ENCODE data around the gene CRBN. TPM values are rescaled to one million over a fixed set of nuclear protein-coding genes. Genes with fewer than 3 reads are reported as not detected.
A peak's percentile ranks its signal among the peaks of the same experiment; 100 is the strongest.

Gene CRBN
- total RNA-seq, 8 experiments from 2014 or later: 38.8 to 71.9 (median 52.3) TPM

- in situ Hi-C loops (cut with MboI; ENCODE audit: low pct_unique_long_range_greater_than_20kb in 2 of 9, low sequenced_read_pairs in 9 of 9, unreplicated experiment in 9 of 9): no loop called here
- peaks cover 11 to 12% of the 10 kb centered on the region in 2 donors for H3K4me1 ChIP-seq (replicated peaks in 1 of 2)
- 0 to 20% (median 6%) methylated on average over 1 to 23 of the region's 100 CpGs; no CpG with 5 or more reads in 3 of the 10 experiments for WGBS, 10 experiments
- peak; percentile 92 to 97 (median 94) for ATAC-seq (replicated peaks in 6 of 8)
- H3K27ac ChIP-seq: peak within 1 kb of the TSS; percentile 81 to 90
- H3K4me3 ChIP-seq: peak within 1 kb of the TSS; percentile 58 to 88 (median 87)
Observed at GRCh38 chr3:3126477-3127431, 52.7 kb downstream of the CRBN start, which contains the start of gene TRNT1. TSS of gene TRNT1 (plus strand) at chr3:3126940. CDS start at chr3:3129041, 2,101 bp downstream.

GRCh38 chr3:3125977-3126376 is 53.5 kb downstream of the CRBN start:
- H3K27ac ChIP-seq: peak overlapping the region; percentile 81 to 90
- H3K4me3 ChIP-seq: peak overlapping the region; percentile 58 to 88 (median 87)
- no peak for ATAC-seq (replicated peaks in 6 of 8)
- H3K4me1 ChIP-seq (replicated peaks in 1 of 2): peaks cover 11 to 12% of the 10 kb centered on the region in 2 donors
- WGBS, 10 experiments: 80 to 100% (median 90%) methylated on average over 1 to 21 of the region's 24 CpGs; no CpG with 5 or more reads in 1 of the 10 experiments
- in situ Hi-C loops (cut with MboI; ENCODE audit: low pct_unique_long_range_greater_than_20kb in 2 of 9, low sequenced_read_pairs in 9 of 9, unreplicated experiment in 9 of 9): no loop called here

GRCh38 chr3:3119393-3119851 is 60.1 kb downstream of the CRBN start:
- no peak for ATAC-seq (replicated peaks in 6 of 8)
- in situ Hi-C loops (cut with MboI; ENCODE audit: low pct_unique_long_range_greater_than_20kb in 2 of 9, low sequenced_read_pairs in 9 of 9, unreplicated experiment in 9 of 9): no loop called here
- H3K4me3 ChIP-seq: no peak overlapping the region
- WGBS, 10 experiments: 0 to 100% (median 80%) methylated on average over 1 to 3 of the region's 4 CpGs; no CpG with 5 or more reads in 2 of the 10 experiments
- H3K27ac ChIP-seq: no peak overlapping the region
- H3K4me1 ChIP-seq (replicated peaks in 1 of 2): no peaks in the 10 kb centered on the region

GRCh38 chr3:3117651-3118050 is 61.8 kb downstream of the CRBN start:
- 0 to 93% (median 78%) methylated on average over 1 to 2 of the region's 2 CpGs for WGBS, 10 experiments
- ATAC-seq (replicated peaks in 6 of 8): no peak
- in situ Hi-C loops (cut with MboI; ENCODE audit: low pct_unique_long_range_greater_than_20kb in 2 of 9, low sequenced_read_pairs in 9 of 9, unreplicated experiment in 9 of 9): no loop called here

GRCh38 chr3:3113042-3113709 is 66.3 kb downstream of the CRBN start:
- no peak for ATAC-seq (replicated peaks in 6 of 8)
- in situ Hi-C loops (cut with MboI; ENCODE audit: low pct_unique_long_range_greater_than_20kb in 2 of 9, low sequenced_read_pairs in 9 of 9, unreplicated experiment in 9 of 9): no loop called here
- Histone ChIP-seq H3K4me1 (replicated peaks in 1 of 2) (peaks cover 4 to 8% of the 10 kb centered on the region in 2 donors), H3K4me3 (no peak overlapping the region), H3K27ac (no peak overlapping the region)
- 0 to 100% (median 79%) methylated on average over 1 to 4 of the region's 4 CpGs; no CpG with 5 or more reads in 4 of the 10 experiments for WGBS, 10 experiments

More at GRCh38 chr3:3117651-3118050, 61.8 kb downstream of the CRBN start:
- Histone ChIP-seq H3K27ac (no peak overlapping the region), H3K4me3 (no peak overlapping the region), H3K4me1 (replicated peaks in 1 of 2) (no peaks in the 10 kb centered on the region)

- WGBS, 10 experiments: 11 to 100% (median 76%) methylated on average over 2 to 7 of the region's 7 CpGs; no CpG with 5 or more reads in 1 of the 10 experiments
Observed at GRCh38 chr3:3110749-3111361, 68.6 kb downstream of the CRBN start.

GRCh38 chr3:3110299-3110630 is 69.2 kb downstream of the CRBN start, which contains the start of gene IL5RA:
TSS of gene IL5RA (minus strand) at chr3:3110374. CDS start at chr3:3104984, 5,390 bp downstream.
- WGBS, 10 experiments: 17 to 90% (median 57%) methylated on average over 1 to 4 of the region's 4 CpGs; no CpG with 5 or more reads in 1 of the 10 experiments
- peaks cover 4 to 8% of the 10 kb centered on the region in 2 donors for H3K4me1 ChIP-seq (replicated peaks in 1 of 2)
- in situ Hi-C loops (cut with MboI; ENCODE audit: low pct_unique_long_range_greater_than_20kb in 2 of 9, low sequenced_read_pairs in 9 of 9, unreplicated experiment in 9 of 9): no loop called here
- H3K27ac ChIP-seq: no peak within 1 kb of the TSS
- peak; percentile 66 to 97 (median 70) for ATAC-seq (replicated peaks in 6 of 8)
- H3K4me3 ChIP-seq: no peak within 1 kb of the TSS

More at GRCh38 chr3:3110749-3111361, 68.6 kb downstream of the CRBN start:
- peaks cover 4 to 8% of the 10 kb centered on the region in 2 donors for H3K4me1 ChIP-seq (replicated peaks in 1 of 2)
- H3K4me3 ChIP-seq: no peak overlapping the region
- peak in 1 of 8 experiments; percentile 7 for ATAC-seq (replicated peaks in 6 of 8)
- H3K27ac ChIP-seq: no peak overlapping the region
- in situ Hi-C loops (cut with MboI; ENCODE audit: low pct_unique_long_range_greater_than_20kb in 2 of 9, low sequenced_read_pairs in 9 of 9, unreplicated experiment in 9 of 9): no loop called here

- peak in 2 of 8 experiments; percentile 17 to 19 for ATAC-seq (replicated peaks in 6 of 8)
- no peak overlapping the region for H3K27ac ChIP-seq
Observed at GRCh38 chr3:3109407-3110298, 69.8 kb downstream of the CRBN start.

GRCh38 chr3:3107858-3108257 is 71.6 kb downstream of the CRBN start:
- ATAC-seq (replicated peaks in 6 of 8): no peak
- in situ Hi-C loops (cut with MboI; ENCODE audit: low pct_unique_long_range_greater_than_20kb in 2 of 9, low sequenced_read_pairs in 9 of 9, unreplicated experiment in 9 of 9): no loop called here
- Histone ChIP-seq H3K4me1 (replicated peaks in 1 of 2) (peaks cover 4 to 8% of the 10 kb centered on the region in 2 donors), H3K4me3 (no peak overlapping the region), H3K27ac (no peak overlapping the region)
- WGBS, 10 experiments: 24 to 100% (median 60%) methylated on average over 1 to 3 of the region's 3 CpGs; no CpG with 5 or more reads in 1 of the 10 experiments

More at GRCh38 chr3:3109407-3110298, 69.8 kb downstream of the CRBN start:
- Histone ChIP-seq H3K4me3 (no peak overlapping the region), H3K4me1 (replicated peaks in 1 of 2) (peaks cover 4 to 8% of the 10 kb centered on the region in 2 donors)
- in situ Hi-C loops (cut with MboI; ENCODE audit: low pct_unique_long_range_greater_than_20kb in 2 of 9, low sequenced_read_pairs in 9 of 9, unreplicated experiment in 9 of 9): no loop called here
- WGBS, 10 experiments: 0 to 84% (median 70%) methylated on average over 1 to 9 of the region's 11 CpGs

- no peak overlapping the region for H3K27ac ChIP-seq
- peaks cover 4 to 8% of the 10 kb centered on the region in 2 donors for H3K4me1 ChIP-seq (replicated peaks in 1 of 2)
- no peak for ATAC-seq (replicated peaks in 6 of 8)
- WGBS, 10 experiments: 70 to 100% (median 90%) methylated on average over 1 to 3 of the region's 3 CpGs; no CpG with 5 or more reads in 1 of the 10 experiments
- in situ Hi-C loops (cut with MboI; ENCODE audit: low pct_unique_long_range_greater_than_20kb in 2 of 9, low sequenced_read_pairs in 9 of 9, unreplicated experiment in 9 of 9): no loop called here
- H3K4me3 ChIP-seq: no peak overlapping the region
Observed at GRCh38 chr3:3107181-3107580, 72.3 kb downstream of the CRBN start.

- Histone ChIP-seq H3K27ac (no peak overlapping the region), H3K4me1 (replicated peaks in 1 of 2) (peaks cover 4 to 8% of the 10 kb centered on the region in 2 donors), H3K4me3 (no peak overlapping the region)
- ATAC-seq (replicated peaks in 6 of 8): no peak
- in situ Hi-C loops (cut with MboI; ENCODE audit: low pct_unique_long_range_greater_than_20kb in 2 of 9, low sequenced_read_pairs in 9 of 9, unreplicated experiment in 9 of 9): no loop called here
- 3 to 83% (median 68%) methylated on average over 3 to 4 of the region's 4 CpGs for whole genome bisulfite sequencing, 10 experiments
Observed at GRCh38 chr3:3105815-3106214, 73.7 kb downstream of the CRBN start.

- in situ Hi-C loops (cut with MboI; ENCODE audit: low pct_unique_long_range_greater_than_20kb in 2 of 9, low sequenced_read_pairs in 9 of 9, unreplicated experiment in 9 of 9): no loop called here
- 19 to 90% (median 81%) methylated on average over 2 to 3 of the region's 3 CpGs; no CpG with 5 or more reads in 1 of the 10 experiments for WGBS, 10 experiments
- Histone ChIP-seq H3K27ac (no peak overlapping the region), H3K4me1 (replicated peaks in 1 of 2) (peaks cover 3 to 4% of the 10 kb centered on the region in 2 donors), H3K4me3 (no peak overlapping the region)
- ATAC-seq (replicated peaks in 6 of 8): no peak
Observed at GRCh38 chr3:3105246-3105645, 74.2 kb downstream of the CRBN start.

Data from motor neuron (in vitro differentiated cells).